IMR-90 (cell line): ENCODE results near the gene TSPAN14. TPM values are rescaled to one million over a fixed set of nuclear protein-coding genes. Genes with fewer than 3 reads are reported as not detected.

Source experiments
- ATAC-seq: fragments of 200-7000 bp; cut with Tn5 transposase; 2 replicates; pipeline ENCODE4 v1.9.1; 2020; ENCODE audit warnings: low read depth, mild to moderate bottlenecking, moderate library complexity
- BruUV-seq: library from RNA; stranded (reverse); fragments of 400-500 nt; replicated peaks from 2 replicates; lab custom pipeline; 2021; lab: Mats Ljungman, UMichigan
- CTCF ChIA-PET: fragments of 300-600 bp; formaldehyde crosslinking; extraction: SDS; loops from one replicate; lab custom pipeline; 2021; ENCODE audit warnings: antibody characterized with exemption; lab: Yijun Ruan, JAX
- POLR2A ChIA-PET: fragments of 300-600 bp; sonication (Branson Sonifier 250); formaldehyde crosslinking; loops from one replicate; lab custom pipeline; 2022; ENCODE audit warnings: antibody characterized with exemption; ENCODE audit not compliant: unreplicated experiment; lab: Charles Lee
- DNase-seq: peaks from one replicate; pipeline ENCODE4 v3.0.0; 2013
- H2AFZ ChIP-seq: replicated peaks from 2 replicates; pipeline ENCODE3; 2013; ENCODE audit warnings: low read length, mild to moderate bottlenecking; ENCODE audit not compliant: poor library complexity
- H2AK5ac ChIP-seq: 2 replicates; pipeline ENCODE4 v1.6.1; 2013; ENCODE audit warnings: low read depth, low read length, inconsistent platforms
- H2AK9ac ChIP-seq: replicated peaks from 2 replicates; pipeline ENCODE3; 2013; ENCODE audit warnings: mild to moderate bottlenecking, low read depth, low read length, moderate library complexity; ENCODE audit not compliant: poor library complexity
- H2BK120ac ChIP-seq: 2 replicates; pipeline ENCODE4 v1.6.1; 2013; ENCODE audit warnings: low read depth, low read length, inconsistent platforms
- H2BK15ac ChIP-seq: 3 replicates; pipeline ENCODE4 v1.6.1; 2013; ENCODE audit warnings: low read depth, low read length, inconsistent platforms
- H2BK20ac ChIP-seq: 2 replicates; pipeline ENCODE4 v1.6.1; 2013; ENCODE audit warnings: low read depth, mild to moderate bottlenecking, inconsistent platforms, low read length, moderate library complexity
- H2BK5ac ChIP-seq: 2 replicates; pipeline ENCODE4 v1.6.1; 2013; ENCODE audit warnings: mild to moderate bottlenecking, low read depth, low read length, inconsistent platforms; ENCODE audit not compliant: poor library complexity, severe bottlenecking
- H3K14ac ChIP-seq: replicated peaks from 2 replicates; pipeline ENCODE4 v1.6.1; 2013; ENCODE audit warnings: low read depth, low read length, inconsistent platforms
- H3K18ac ChIP-seq: 2 replicates; pipeline ENCODE4 v1.6.1; 2013; ENCODE audit warnings: low read depth, low read length, control low read depth
- H3K23ac ChIP-seq: 2 replicates; pipeline ENCODE4 v1.6.1; 2013; ENCODE audit warnings: low read depth, low read length, inconsistent platforms
- H3K27ac ChIP-seq: 2 replicates; pipeline ENCODE4 v1.5.1; 2013; ENCODE audit warnings: mild to moderate bottlenecking, control low read depth, low read length; ENCODE audit not compliant: insufficient read depth
- H3K27me3 ChIP-seq: 2 replicates; pipeline ENCODE4 v1.6.1; 2013; ENCODE audit warnings: low read length; ENCODE audit not compliant: control insufficient read depth, insufficient read depth
- H3K36me3 ChIP-seq: 2 replicates; pipeline ENCODE4 v1.6.1; 2013; ENCODE audit warnings: low read length, mixed read lengths; ENCODE audit not compliant: control insufficient read depth, insufficient read depth
- H3K4ac ChIP-seq: 2 replicates; pipeline ENCODE4 v1.6.1; 2013; ENCODE audit warnings: low read depth, low read length, inconsistent platforms
- H3K4me1 ChIP-seq: 2 replicates; pipeline ENCODE4 v1.6.1; 2013; ENCODE audit warnings: low read length, mixed read lengths; ENCODE audit not compliant: control insufficient read depth, insufficient read depth
- H3K4me2 ChIP-seq: 2 replicates; pipeline ENCODE4 v1.6.1; 2013; ENCODE audit warnings: low read depth, mild to moderate bottlenecking, control low read depth, low read length, moderate library complexity
- H3K4me3 ChIP-seq: 2 replicates; pipeline ENCODE4 v1.5.1; 2013; ENCODE audit warnings: low read depth, mild to moderate bottlenecking, control low read depth, low read length, moderate library complexity; ENCODE audit not compliant: insufficient read depth
- H3K56ac ChIP-seq: 2 replicates; pipeline ENCODE4 v1.6.1; 2013; ENCODE audit warnings: low read length, inconsistent platforms; ENCODE audit not compliant: insufficient read depth; ENCODE audit errors: extremely low read depth
- H3K79me1 ChIP-seq, 2 experiments: 2 replicates each; pipeline ENCODE4 v1.6.1; 2013; ENCODE audit warnings: low read length in 2 of 2, inconsistent platforms in 1 of 2, low read depth in 1 of 2
- H3K9ac ChIP-seq: 2 replicates; pipeline ENCODE4 v1.6.1; 2013; ENCODE audit warnings: low read depth, low read length, control low read depth
- H3K9me1 ChIP-seq: 2 replicates; pipeline ENCODE4 v1.6.1; 2013; ENCODE audit warnings: low read length, inconsistent platforms; ENCODE audit not compliant: insufficient read depth
- H3K9me3 ChIP-seq: 2 replicates; pipeline ENCODE4 v1.6.1; 2013; ENCODE audit warnings: low read length; ENCODE audit not compliant: control insufficient read depth, insufficient read depth
- H4K20me1 ChIP-seq: 2 replicates; pipeline ENCODE4 v1.6.1; 2013; ENCODE audit warnings: low read length, inconsistent platforms; ENCODE audit not compliant: insufficient read depth
- H4K5ac ChIP-seq: 2 replicates; pipeline ENCODE4 v1.6.1; 2013; ENCODE audit warnings: mild to moderate bottlenecking, low read depth, low read length, control low read depth
- H4K8ac ChIP-seq, 2 experiments: 2 replicates each; pipeline ENCODE4 v1.6.1; 2013; ENCODE audit warnings: low read depth in 2 of 2, low read length in 2 of 2, control low read depth in 1 of 2, inconsistent platforms in 1 of 2
- H4K91ac ChIP-seq: 2 replicates; pipeline ENCODE4 v1.6.1; 2013; ENCODE audit warnings: low read depth, low read length, inconsistent platforms; ENCODE audit not compliant: insufficient read depth
- BHLHE40 ChIP-seq: fragments of 150-350 bp; IDR thresholded peaks from 2 replicates; pipeline ENCODE4 v1.6.1; 2016; ENCODE audit warnings: mild to moderate bottlenecking, low read depth, low read length
- CEBPB ChIP-seq: IDR thresholded peaks from 2 replicates; pipeline ENCODE4 v1.6.1; 2012; ENCODE audit warnings: low read depth, low read length, improper control_type of control experiment
- CHD1 ChIP-seq: IDR thresholded peaks from 2 replicates; pipeline ENCODE4 v1.6.1; 2012; ENCODE audit warnings: low read depth, low read length, improper control_type of control experiment
- CTCF ChIP-seq: conservative IDR thresholded peaks from 2 replicates; pipeline ENCODE4 v1.5.1; 2012; ENCODE audit warnings: mild to moderate bottlenecking, low read depth, low read length, improper control_type of control experiment
- ELK1 ChIP-seq: fragments of 150-350 bp; IDR thresholded peaks from 2 replicates; pipeline ENCODE4 v1.6.1; 2016; ENCODE audit warnings: low read depth, mild to moderate bottlenecking, low read length, moderate library complexity, borderline replicate concordance
- FOS ChIP-seq: fragments of 150-350 bp; IDR thresholded peaks from 2 replicates; pipeline ENCODE4 v1.6.1; 2016; ENCODE audit warnings: low read depth, low read length
- MAFK ChIP-seq: IDR thresholded peaks from 2 replicates; pipeline ENCODE4 v1.6.1; 2012; ENCODE audit warnings: low read depth, low read length, improper control_type of control experiment
- MAZ ChIP-seq: IDR thresholded peaks from 2 replicates; pipeline ENCODE4 v1.6.1; 2012; ENCODE audit warnings: low read depth, mild to moderate bottlenecking, low read length, improper control_type of control experiment, moderate library complexity, borderline replicate concordance
- MXI1 ChIP-seq: IDR thresholded peaks from 2 replicates; pipeline ENCODE4 v1.6.1; 2012; ENCODE audit warnings: low read depth, mild to moderate bottlenecking, low read length, moderate library complexity, borderline replicate concordance
- NFE2L2 ChIP-seq: fragments of 150-350 bp; IDR thresholded peaks from 2 replicates; pipeline ENCODE4 v1.6.1; 2016; ENCODE audit warnings: low read depth, mild to moderate bottlenecking, low read length
- POLR2A ChIP-seq: IDR thresholded peaks from 2 replicates; pipeline ENCODE4 v1.6.1; 2012; ENCODE audit warnings: mild to moderate bottlenecking, low read depth, low read length
- RAD21 ChIP-seq: IDR thresholded peaks from 2 replicates; pipeline ENCODE4 v1.6.1; 2012; ENCODE audit warnings: low read length, improper control_type of control experiment
- RCOR1 ChIP-seq: IDR thresholded peaks from 2 replicates; pipeline ENCODE4 v1.6.1; 2012; ENCODE audit warnings: mild to moderate bottlenecking, low read length, improper control_type of control experiment; ENCODE audit not compliant: insufficient replicate concordance
- RFX5 ChIP-seq: IDR thresholded peaks from 2 replicates; pipeline ENCODE4 v1.8.0; 2012; ENCODE audit warnings: low read depth, mild to moderate bottlenecking, low read length, moderate library complexity
- SMC3 ChIP-seq: fragments of 150-350 bp; IDR thresholded peaks from 2 replicates; pipeline ENCODE4 v1.6.1; 2016; ENCODE audit warnings: low read depth, mild to moderate bottlenecking, antibody characterized with exemption, low read length, moderate library complexity
- WGBS, 2 experiments: methylation state at CpG; one replicate each; pipeline versions ENCODE4 v1.1.5 to v1.1.7; 2013; ENCODE audit warnings: missing lambda C conversion rate in 2 of 2; ENCODE audit not compliant: insufficient read length in 1 of 2; ENCODE audit errors: extremely low coverage in 2 of 2; 5-methylcytosine and 5-hydroxymethylcytosine counted together
- dilution Hi-C: fragments of 300-500 bp; cut with HindIII; formaldehyde crosslinking; loops from one replicate; pipeline ENCODE4 v1.14.3; 2018; ENCODE audit warnings: low sequenced_read_pairs; ENCODE audit not compliant: unreplicated experiment
- in situ Hi-C: fragments of 300-500 bp; cut with MboI; formaldehyde crosslinking; loops from 3 replicates; pipeline ENCODE4 v1.14.3; 2019; ENCODE audit warnings: low sequenced_read_pairs, inconsistent platforms, mixed read lengths
- intact Hi-C: fragments of 100-400 bp; cut with micrococcal nuclease; formaldehyde crosslinking; loops from 2 replicates; pipeline ENCODE4 v1.10.0; 2022
- polyA plus RNA-seq, 3 experiments: library from polyadenylated mRNA; depleted of rRNA; stranded (reverse); fragments of >200 nt; gene quantifications; 2 replicates each; pipeline ENCODE4 v1.2.3, GENCODE V29; 2012; ENCODE audit warnings: low replicate concordance in 1 of 3
- total RNA-seq: library from RNA; depleted of rRNA; stranded (reverse); fragments of >200 nt; gene quantifications from 2 replicates; pipeline ENCODE4 v1.2.3, GENCODE V29; 2012
- TF ChIP-seq, protein P1 (sequence below): fragments of 150-350 bp; IDR thresholded peaks from 2 replicates; pipeline ENCODE4 v1.6.1; 2017; ENCODE audit warnings: mild to moderate bottlenecking, antibody characterized with exemption, low read length, low read depth

TSPAN14 gene
- total and polyA plus RNA-seq, 2 of the 4 experiments (the other 2 are of a cell fraction), result 18.5 to 43.0 TPM

DNA sequence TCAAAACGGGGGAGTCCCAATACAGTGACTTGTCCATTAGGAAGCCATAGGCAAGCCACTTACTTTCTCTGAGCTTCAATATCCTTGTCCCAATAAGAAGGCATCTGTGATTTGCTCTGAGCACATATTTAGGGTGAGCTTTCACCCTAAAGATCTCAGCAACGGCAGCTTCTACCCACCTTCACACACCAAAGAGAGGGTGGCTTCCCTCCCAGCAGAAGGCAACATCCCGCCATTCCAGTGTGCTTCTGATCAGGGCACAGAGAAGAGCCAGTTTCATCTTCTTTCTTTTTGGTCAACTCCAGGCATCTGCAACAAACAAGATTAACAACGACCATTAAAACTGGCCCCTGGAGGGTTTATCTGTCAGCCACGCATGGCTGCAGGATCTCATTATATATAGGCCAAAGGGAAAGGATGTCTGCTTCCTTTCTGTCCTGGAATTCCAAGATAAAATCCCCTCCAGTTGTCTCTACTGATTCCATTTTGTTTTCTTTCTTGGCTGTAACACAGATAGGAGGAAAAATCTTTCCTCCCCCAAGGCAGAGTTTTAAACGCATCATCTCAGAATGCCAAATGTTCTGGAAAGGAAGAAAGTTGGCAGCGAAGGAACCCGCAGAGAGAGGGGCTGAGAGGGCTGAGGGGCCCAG, 83.1 kb downstream of the TSPAN14 start:
- WGBS, 2 experiments, result no CpG with 5 or more reads among the region's 8 CpGs
- Histone ChIP-seq H3K18ac (no peak overlapping the region), H3K4me1 (no peaks in the 10 kb centered on the region), H2BK5ac (no peak overlapping the region), H3K9ac (no peak overlapping the region), H3K14ac (no peak overlapping the region), H4K5ac (no peak overlapping the region), H2AFZ (no peak overlapping the region), H2BK20ac (no peak overlapping the region), H4K8ac (no peak overlapping the region), H3K4ac (no peak overlapping the region), H3K56ac (no peak overlapping the region), H4K91ac (no peak overlapping the region), H2AK9ac (no peak overlapping the region), H3K4me3 (no peak overlapping the region), H3K27ac (no peak overlapping the region), H2AK5ac (no peak overlapping the region), H2BK15ac (no peak overlapping the region), H3K4me2 (no peak overlapping the region), H3K9me1 (no peaks in the 10 kb centered on the region), H3K79me1 (no peaks in the 10 kb centered on the region), H2BK120ac (no peak overlapping the region), H3K9me3 (no peaks in the 10 kb centered on the region), H3K27me3 (peaks cover 11% of the 10 kb centered on the region), H3K36me3 (no peaks in the 10 kb centered on the region), H3K23ac (no peak overlapping the region), H4K20me1 (no peaks in the 10 kb centered on the region)
- dilution Hi-C loops, result no loop called here
- BruUV-seq, result no TSS peak
- DNase-seq (no peak), ATAC-seq (no peak)
- POLR2A ChIA-PET, result no interaction called here
- intact Hi-C loops, result no loop called here
- TF ChIP-seq RCOR1 (no peak), CTCF (no peak), MXI1 (no peak), RAD21 (no peak), NFE2L2 (no peak), SMC3 (no peak), POLR2A (no peak), MAFK (no peak), CHD1 (no peak), ELK1 (no peak), RFX5 (no peak), BHLHE40 (no peak), FOS (no peak), MAZ (no peak), CEBPB (no peak)
- TF ChIP-seq, protein P1, sequence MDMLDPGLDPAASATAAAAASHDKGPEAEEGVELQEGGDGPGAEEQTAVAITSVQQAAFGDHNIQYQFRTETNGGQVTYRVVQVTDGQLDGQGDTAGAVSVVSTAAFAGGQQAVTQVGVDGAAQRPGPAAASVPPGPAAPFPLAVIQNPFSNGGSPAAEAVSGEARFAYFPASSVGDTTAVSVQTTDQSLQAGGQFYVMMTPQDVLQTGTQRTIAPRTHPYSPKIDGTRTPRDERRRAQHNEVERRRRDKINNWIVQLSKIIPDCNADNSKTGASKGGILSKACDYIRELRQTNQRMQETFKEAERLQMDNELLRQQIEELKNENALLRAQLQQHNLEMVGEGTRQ, result no peak
- CTCF ChIA-PET, result no interaction called here
- in situ Hi-C loops, result no loop called here
